Smooth muscle cell (in vitro differentiated cells): ENCODE data around the gene PLXNA4. TPM values are rescaled to one million over a fixed set of nuclear protein-coding genes. Genes with fewer than 3 reads are reported as not detected.

Experiments used
- DNase-seq: peaks from one replicate; lab custom pipeline; 2025; ENCODE audit not compliant: unreplicated experiment; lab: John Stamatoyannopoulos, UW
- H2AFZ ChIP-seq: fragments of 200-600 bp; sonication (generic); 2 replicates; pipeline ENCODE4 v1.6.0; 2016; ENCODE audit warnings: antibody characterized with exemption, low read depth, mild to moderate bottlenecking
- H3F3A ChIP-seq: fragments of 200-600 bp; sonication (generic); 2 replicates; pipeline ENCODE4 v1.6.0; 2017; ENCODE audit warnings: antibody characterized with exemption, low read depth
- H3K27ac ChIP-seq: fragments of 200-600 bp; sonication (generic); 2 replicates; pipeline ENCODE4 v1.5.1; 2016; ENCODE audit warnings: low read depth, mild to moderate bottlenecking
- H3K27me3 ChIP-seq: fragments of 200-600 bp; sonication (generic); 2 replicates; pipeline ENCODE4 v1.6.1; 2016; ENCODE audit warnings: low read depth, mild to moderate bottlenecking
- H3K36me3 ChIP-seq: fragments of 200-600 bp; sonication (generic); 2 replicates; pipeline ENCODE4 v1.5.1; 2016; ENCODE audit warnings: low read depth
- H3K4me1 ChIP-seq: fragments of 200-600 bp; sonication (generic); 2 replicates; pipeline ENCODE4 v1.5.1; 2016; ENCODE audit warnings: low read depth
- H3K4me2 ChIP-seq: fragments of 200-600 bp; sonication (generic); 2 replicates; pipeline ENCODE4 v1.6.0; 2016; ENCODE audit warnings: mild to moderate bottlenecking
- H3K4me3 ChIP-seq: fragments of 200-600 bp; sonication (generic); 2 replicates; pipeline ENCODE4 v1.5.1; 2016; ENCODE audit warnings: mild to moderate bottlenecking
- H3K79me2 ChIP-seq: fragments of 200-600 bp; sonication (generic); 2 replicates; pipeline ENCODE4 v1.6.0; 2016; ENCODE audit warnings: low read depth, mild to moderate bottlenecking
- H3K9ac ChIP-seq: fragments of 200-600 bp; sonication (generic); 2 replicates; pipeline ENCODE4 v1.6.0; 2016; ENCODE audit warnings: low read depth
- H3K9me3 ChIP-seq: fragments of 200-600 bp; sonication (generic); replicated peaks from 2 replicates; pipeline ENCODE4 v1.5.1; 2016; ENCODE audit warnings: low read depth
- H4K20me1 ChIP-seq: fragments of 200-600 bp; sonication (generic); 2 replicates; pipeline ENCODE4 v1.6.0; 2016; ENCODE audit warnings: low read depth
- CTCF ChIP-seq: fragments of 200-600 bp; sonication (generic); IDR thresholded peaks from 2 replicates; pipeline ENCODE4 v1.5.1; 2017; ENCODE audit warnings: borderline replicate concordance, mild to moderate bottlenecking, antibody characterized with exemption; ENCODE audit not compliant: insufficient read depth, poor library complexity, severe bottlenecking
- WGBS: methylation state at CpG from one replicate; pipeline ENCODE4 v1.1.7; 2016; ENCODE audit warnings: low lambda C conversion rate; 5-methylcytosine and 5-hydroxymethylcytosine counted together
- polyA plus RNA-seq: library from polyadenylated mRNA; unstranded; fragments of >200 nt; fragmentation: Nextera tagmentation; extraction: Ambion mirVana; gene quantifications from 2 replicates; pipeline ENCODE4 v1.2.1, GENCODE V29; 2016
- total RNA-seq: library from RNA; depleted of rRNA; stranded (reverse); fragments of >200 nt; gene quantifications from 2 replicates; pipeline ENCODE4 v1.2.3, GENCODE V29; 2014

The PLXNA4 gene
- total and polyA plus RNA-seq, 2 experiments from 2014 or later: 8.5 to 9.9 TPM

- no peak for DNase-seq
- 32% methylated on average over 3 of the region's 3 CpGs for WGBS
- H4K20me1 ChIP-seq: no peaks in the 10 kb centered on the region
- no peaks in the 10 kb centered on the region for H3K27me3 ChIP-seq
- no peaks in the 10 kb centered on the region for H3K9me3 ChIP-seq
- no peaks in the 10 kb centered on the region for H3K79me2 ChIP-seq
- peak overlapping the region; percentile 36 for H3K4me2 ChIP-seq
- peak overlapping the region; percentile 19 for H3K9ac ChIP-seq
- H3K4me3 ChIP-seq: no peak overlapping the region
- H3F3A ChIP-seq: peaks cover 15% of the 10 kb centered on the region
- H3K4me1 ChIP-seq: no peaks in the 10 kb centered on the region
- peak overlapping the region; percentile 86 for H3K27ac ChIP-seq
- TF ChIP-seq CTCF: no peak
- H3K36me3 ChIP-seq: no peaks in the 10 kb centered on the region
- H2AFZ ChIP-seq: no peak overlapping the region
Measured at GRCh38 chr7:132117181-132117580, 459.1 kb downstream of the PLXNA4 start.

- Histone ChIP-seq H3K4me1 (no peaks in the 10 kb centered on the region), H3K4me3 (no peak overlapping the region), H4K20me1 (no peaks in the 10 kb centered on the region), H3K79me2 (no peaks in the 10 kb centered on the region), H3K27me3 (no peaks in the 10 kb centered on the region), H2AFZ (no peak overlapping the region), H3K9me3 (no peaks in the 10 kb centered on the region), H3K27ac (peak overlapping the region; percentile 86), H3K9ac (peak overlapping the region; percentile 19), H3K4me2 (peak overlapping the region; percentile 36), H3K36me3 (no peaks in the 10 kb centered on the region), H3F3A (peaks cover 15% of the 10 kb centered on the region)
- no peak for DNase-seq
- WGBS: 34% methylated on average over 3 of the region's 3 CpGs
- no peak for TF ChIP-seq CTCF
Measured at GRCh38 chr7:132116369-132116768, 459.9 kb downstream of the PLXNA4 start.

- no peak for DNase-seq
- no peak for TF ChIP-seq CTCF
- H3K4me3 ChIP-seq: no peak overlapping the region
- no peaks in the 10 kb centered on the region for H3K4me1 ChIP-seq
- H3K9me3 ChIP-seq: no peaks in the 10 kb centered on the region
- H2AFZ ChIP-seq: no peak overlapping the region
- H3F3A ChIP-seq: peaks cover 15% of the 10 kb centered on the region
- WGBS: 96% methylated on average over 2 of the region's 2 CpGs
- H3K36me3 ChIP-seq: no peaks in the 10 kb centered on the region
- no peaks in the 10 kb centered on the region for H4K20me1 ChIP-seq
- H3K27ac ChIP-seq: peak overlapping the region; percentile 86
- no peaks in the 10 kb centered on the region for H3K27me3 ChIP-seq
- no peaks in the 10 kb centered on the region for H3K79me2 ChIP-seq
- H3K4me2 ChIP-seq: no peak overlapping the region
- H3K9ac ChIP-seq: no peak overlapping the region
Measured at GRCh38 chr7:132115758-132116157, 460.5 kb downstream of the PLXNA4 start.

GRCh38 chr7:132115028-132115427 is 461.2 kb downstream of the PLXNA4 start:
- Histone ChIP-seq H4K20me1 (no peaks in the 10 kb centered on the region), H3K9me3 (no peaks in the 10 kb centered on the region), H3K4me1 (no peaks in the 10 kb centered on the region), H3K9ac (no peak overlapping the region), H3F3A (peaks cover 15% of the 10 kb centered on the region), H3K4me2 (no peak overlapping the region), H3K4me3 (no peak overlapping the region), H3K36me3 (no peaks in the 10 kb centered on the region), H3K27me3 (no peaks in the 10 kb centered on the region), H2AFZ (no peak overlapping the region), H3K79me2 (no peaks in the 10 kb centered on the region), H3K27ac (peak overlapping the region; percentile 51)
- WGBS: 67% methylated on average over 4 of the region's 4 CpGs
- no peak for TF ChIP-seq CTCF
- DNase-seq: no peak
